Measurements from ENCODE around the gene SYNGR3.

- TF ChIP-seq CTCF (IDR thresholded peaks at IDR 0.05) (no peak), POLR2A (IDR thresholded peaks at IDR 0.05) (no peak), POLR2AphosphoS5 (IDR thresholded peaks at IDR 0.05) (peak; percentile 87)
Observed at GRCh38 chr16:2039274-2040031, 49.7 kb downstream of the SYNGR3 start.

All from prostate gland (tissue), 2 donors.